Loucy (cell line): ENCODE results near the gene WNT2B.

Experiments
- H2AFZ ChIP-seq: fragments of 200-600 bp; sonication (generic); 2 replicates; pipeline ENCODE4 v1.6.0; 2016; ENCODE audit warnings: antibody characterized with exemption, mild to moderate bottlenecking, low read length, moderate library complexity
- H3F3A ChIP-seq: fragments of 200-600 bp; 2 replicates; pipeline ENCODE4 v1.6.0; 2016; ENCODE audit warnings: antibody characterized with exemption, low read depth, mild to moderate bottlenecking
- H3K27me3 ChIP-seq: fragments of 200-600 bp; sonication (generic); 2 replicates; pipeline ENCODE4 v1.6.1; 2014; ENCODE audit warnings: low read length, mild to moderate bottlenecking; ENCODE audit not compliant: insufficient read depth, poor library complexity, severe bottlenecking
- H3K36me3 ChIP-seq: fragments of 200-600 bp; sonication (generic); 2 replicates; pipeline ENCODE4 v1.6.1; 2016; ENCODE audit warnings: low read length; ENCODE audit not compliant: insufficient read depth
- H3K4me1 ChIP-seq: fragments of 200-600 bp; sonication (generic); 2 replicates; pipeline ENCODE4 v1.5.1; 2014; ENCODE audit warnings: low read length, mild to moderate bottlenecking; ENCODE audit not compliant: insufficient read depth, poor library complexity, severe bottlenecking
- H3K4me2 ChIP-seq: fragments of 200-600 bp; sonication (generic); 2 replicates; pipeline ENCODE4 v1.6.0; 2014; ENCODE audit warnings: antibody characterized with exemption, low read length, low read depth, mild to moderate bottlenecking; ENCODE audit not compliant: poor library complexity, severe bottlenecking
- H3K4me3 ChIP-seq: fragments of 200-600 bp; sonication (generic); 2 replicates; pipeline ENCODE4 v1.5.1; 2014; ENCODE audit warnings: low read length, mild to moderate bottlenecking, mixed read lengths; ENCODE audit not compliant: poor library complexity, severe bottlenecking
- H3K79me2 ChIP-seq: fragments of 200-600 bp; sonication (generic); 2 replicates; pipeline ENCODE4 v1.6.1; 2014; ENCODE audit warnings: low read length; ENCODE audit not compliant: insufficient read depth
- H3K9ac ChIP-seq: fragments of 200-600 bp; sonication (generic); 2 replicates; pipeline ENCODE4 v1.6.0; 2014; ENCODE audit warnings: mild to moderate bottlenecking, low read depth, low read length, moderate library complexity; ENCODE audit not compliant: poor library complexity, severe bottlenecking
- H3K9me2 ChIP-seq: fragments of 200-600 bp; sonication (generic); replicated peaks from 2 replicates; pipeline ENCODE4 v1.6.1; 2016; ENCODE audit warnings: low read depth, low read length, mixed read lengths
- H3K9me3 ChIP-seq: fragments of 200-600 bp; sonication (generic); 2 replicates; pipeline ENCODE4 v1.6.1; 2014; ENCODE audit warnings: mild to moderate bottlenecking, antibody characterized with exemption, low read length, low read depth; ENCODE audit not compliant: insufficient read depth
- H4K20me1 ChIP-seq: fragments of 200-600 bp; sonication (generic); 2 replicates; pipeline ENCODE4 v1.6.0; 2014; ENCODE audit warnings: antibody characterized with exemption, low read length, mild to moderate bottlenecking; ENCODE audit not compliant: insufficient read depth, poor library complexity, severe bottlenecking
- CTCF ChIP-seq: fragments of 200-600 bp; sonication (generic); conservative IDR thresholded peaks from 2 replicates; pipeline ENCODE4 v1.5.1; 2014; ENCODE audit warnings: mild to moderate bottlenecking, antibody characterized with exemption, low read length
- EZH2phosphoT487 ChIP-seq: fragments of 200-600 bp; IDR thresholded peaks from 2 replicates; pipeline ENCODE4 v1.6.1; 2018; ENCODE audit warnings: antibody characterized with exemption, mild to moderate bottlenecking, moderate library complexity, borderline replicate concordance

Gene WNT2B

GRCh38 chr1:112564081-112564480 lies 55.3 kb downstream of the WNT2B start:
- Histone ChIP-seq H3K4me2 (no peak overlapping the region), H3K9me3 (no peaks in the 10 kb centered on the region), H2AFZ (no peak overlapping the region), H3K9ac (no peak overlapping the region), H3K4me1 (no peaks in the 10 kb centered on the region), H3K27me3 (no peaks in the 10 kb centered on the region), H3K4me3 (no peak overlapping the region), H3K9me2 (no peaks in the 10 kb centered on the region), H3K36me3 (no peaks in the 10 kb centered on the region), H3K79me2 (no peaks in the 10 kb centered on the region), H4K20me1 (no peaks in the 10 kb centered on the region), H3F3A (no peaks in the 10 kb centered on the region)
- TF ChIP-seq CTCF (no peak), EZH2phosphoT487 (no peak)

- no peaks in the 10 kb centered on the region for H3K27me3 ChIP-seq
- no peaks in the 10 kb centered on the region for H3K79me2 ChIP-seq
- no peak for TF ChIP-seq CTCF
- no peak for TF ChIP-seq EZH2phosphoT487
- H3K9me3 ChIP-seq = no peaks in the 10 kb centered on the region
- no peaks in the 10 kb centered on the region for H3K9me2 ChIP-seq
- H3K4me1 ChIP-seq = no peaks in the 10 kb centered on the region
- H3K4me3 ChIP-seq = no peak overlapping the region
- H2AFZ ChIP-seq = no peak overlapping the region
- no peak overlapping the region for H3K4me2 ChIP-seq
- H3K9ac ChIP-seq = no peak overlapping the region
- H3K36me3 ChIP-seq = no peaks in the 10 kb centered on the region
- H4K20me1 ChIP-seq = no peaks in the 10 kb centered on the region
- H3F3A ChIP-seq = no peaks in the 10 kb centered on the region
Measured at GRCh38 chr1:112565800-112566199, 57.0 kb downstream of the WNT2B start.

GRCh38 chr1:112575154-112575804 lies 66.5 kb downstream of the WNT2B start:
- H4K20me1 ChIP-seq = no peaks in the 10 kb centered on the region
- H3K9me2 ChIP-seq = no peaks in the 10 kb centered on the region
- H3K9me3 ChIP-seq = no peaks in the 10 kb centered on the region
- H3K9ac ChIP-seq = no peak overlapping the region
- H3K36me3 ChIP-seq = no peaks in the 10 kb centered on the region
- H3K4me1 ChIP-seq = no peaks in the 10 kb centered on the region
- no peak overlapping the region for H3K4me2 ChIP-seq
- H3K4me3 ChIP-seq = no peak overlapping the region
- no peaks in the 10 kb centered on the region for H3K79me2 ChIP-seq
- no peak for TF ChIP-seq CTCF
- TF ChIP-seq EZH2phosphoT487 = no peak
- H2AFZ ChIP-seq = no peak overlapping the region
- H3K27me3 ChIP-seq = no peaks in the 10 kb centered on the region
- no peaks in the 10 kb centered on the region for H3F3A ChIP-seq
